ENCODE data around the gene COX15. TPM values are rescaled to one million over a fixed set of nuclear protein-coding genes. Genes with fewer than 3 reads are reported as not detected.

The COX15 gene
- total and polyA plus RNA-seq, 10 donors = 14.1 to 51.1 (median 34.3) TPM

DNA sequence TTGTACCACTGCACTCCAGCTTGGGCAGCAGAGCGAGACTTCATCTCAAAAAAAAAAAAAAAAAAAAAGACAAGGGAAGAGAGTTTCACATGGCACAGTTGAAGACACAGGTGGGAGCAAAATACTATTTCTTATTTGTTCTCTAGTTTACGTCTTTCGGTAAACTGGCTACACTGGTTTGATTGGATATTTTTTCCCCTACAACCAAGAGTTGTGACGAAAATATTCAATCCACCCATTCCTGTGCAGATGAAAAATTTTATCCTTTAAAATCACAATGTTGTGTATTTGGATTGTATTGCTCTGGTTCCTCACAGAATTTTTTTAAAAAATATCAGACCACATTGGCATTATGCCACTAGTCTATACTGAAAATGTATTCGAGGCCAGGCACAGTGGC, 36.0 kb upstream of the COX15 start:
- intact Hi-C loops (cut with DNase I; ENCODE audit: low total_unique reads) = no loop called here
- 70 to 74% (median 72%) methylated on average over 5 of the region's 5 CpGs for WGBS, 5 donors
- no peaks in the 10 kb centered on the region for H3K36me3 ChIP-seq

DNA sequence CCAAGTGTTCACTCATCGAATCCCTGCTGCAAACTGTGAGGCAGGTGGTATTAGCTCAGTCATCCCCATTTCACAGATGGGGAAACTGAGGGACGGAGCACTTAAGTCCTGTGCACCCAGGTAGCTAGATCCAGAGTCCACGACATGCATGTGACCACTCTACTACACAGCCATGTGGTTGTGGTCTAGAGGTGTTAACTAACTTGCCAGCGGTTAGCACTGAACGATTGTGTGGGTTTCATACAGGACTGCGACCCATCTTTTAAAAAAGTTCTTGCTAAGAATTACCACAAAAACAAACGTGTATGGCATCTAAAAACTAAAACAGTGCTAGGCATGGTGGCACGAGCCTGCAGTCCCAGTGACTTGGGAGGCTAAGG, 34.4 kb upstream of the COX15 start:
- TF ChIP-seq POLR2AphosphoS5 (IDR thresholded peaks at IDR 0.05) (no peak), POLR2A (IDR thresholded peaks at IDR 0.05) (no peak)
- TF ChIP-seq, protein P1, sequence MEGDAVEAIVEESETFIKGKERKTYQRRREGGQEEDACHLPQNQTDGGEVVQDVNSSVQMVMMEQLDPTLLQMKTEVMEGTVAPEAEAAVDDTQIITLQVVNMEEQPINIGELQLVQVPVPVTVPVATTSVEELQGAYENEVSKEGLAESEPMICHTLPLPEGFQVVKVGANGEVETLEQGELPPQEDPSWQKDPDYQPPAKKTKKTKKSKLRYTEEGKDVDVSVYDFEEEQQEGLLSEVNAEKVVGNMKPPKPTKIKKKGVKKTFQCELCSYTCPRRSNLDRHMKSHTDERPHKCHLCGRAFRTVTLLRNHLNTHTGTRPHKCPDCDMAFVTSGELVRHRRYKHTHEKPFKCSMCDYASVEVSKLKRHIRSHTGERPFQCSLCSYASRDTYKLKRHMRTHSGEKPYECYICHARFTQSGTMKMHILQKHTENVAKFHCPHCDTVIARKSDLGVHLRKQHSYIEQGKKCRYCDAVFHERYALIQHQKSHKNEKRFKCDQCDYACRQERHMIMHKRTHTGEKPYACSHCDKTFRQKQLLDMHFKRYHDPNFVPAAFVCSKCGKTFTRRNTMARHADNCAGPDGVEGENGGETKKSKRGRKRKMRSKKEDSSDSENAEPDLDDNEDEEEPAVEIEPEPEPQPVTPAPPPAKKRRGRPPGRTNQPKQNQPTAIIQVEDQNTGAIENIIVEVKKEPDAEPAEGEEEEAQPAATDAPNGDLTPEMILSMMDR (IDR thresholded peaks at IDR 0.05 in 8 of 11, conservative IDR thresholded peaks at IDR 0.05 in 3 of 11) = no peak
- WGBS, 5 donors = 58 to 68% (median 65%) methylated on average over 8 of the region's 8 CpGs
- no peaks in the 10 kb centered on the region for H3K4me1 ChIP-seq

More for the DNA sequence above, 36.0 kb upstream of the COX15 start:
- no peak for DNase-seq
- no peaks in the 10 kb centered on the region for H3K4me1 ChIP-seq
- no peak overlapping the region for H3K27ac ChIP-seq
- H3K27me3 ChIP-seq (replicated peaks in 1 of 7) = no peaks in the 10 kb centered on the region
- H3K9me3 ChIP-seq = peaks cover 0 to 6% (median 0%) of the 10 kb centered on the region in 8 donors
- H3K4me3 ChIP-seq = no peak overlapping the region
- TF ChIP-seq, protein P1 (IDR thresholded peaks at IDR 0.05 in 8 of 11, conservative IDR thresholded peaks at IDR 0.05 in 3 of 11) = no peak
- TF ChIP-seq POLR2A (IDR thresholded peaks at IDR 0.05) (no peak), POLR2AphosphoS5 (IDR thresholded peaks at IDR 0.05) (no peak)

DNA sequence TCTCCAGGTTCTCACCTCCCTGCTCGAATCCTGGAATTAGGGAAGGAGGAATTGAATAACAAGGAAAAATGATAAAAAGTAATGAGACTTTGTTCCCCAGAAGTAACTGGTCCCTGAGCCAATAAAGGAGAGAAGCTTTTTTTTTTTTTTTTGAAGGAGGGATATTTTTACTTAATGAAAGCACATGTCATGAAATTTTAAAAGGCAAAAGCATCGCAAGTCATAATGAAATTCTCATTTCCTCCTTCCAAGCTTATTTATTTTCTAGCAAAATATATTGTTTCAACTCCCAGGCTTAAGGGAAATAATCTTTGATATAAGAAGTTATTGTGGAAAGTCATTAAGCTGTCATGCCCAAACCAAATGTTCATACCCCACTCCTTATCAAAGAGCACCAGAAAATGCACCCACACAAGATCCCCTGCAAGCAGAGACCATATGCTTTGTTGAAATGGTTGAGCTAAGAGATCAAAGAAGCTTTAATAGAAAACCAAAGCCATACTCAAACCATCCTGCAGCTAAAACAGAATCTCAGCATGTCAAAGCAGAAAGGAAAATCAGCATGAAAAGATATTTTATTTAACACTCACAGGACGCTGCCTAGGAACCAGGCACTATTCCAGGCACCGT, 33.9 kb upstream of the COX15 start:
- TF ChIP-seq POLR2A (IDR thresholded peaks at IDR 0.05) (no peak), POLR2AphosphoS5 (IDR thresholded peaks at IDR 0.05) (no peak)
- TF ChIP-seq, protein P1 (IDR thresholded peaks at IDR 0.05 in 8 of 11, conservative IDR thresholded peaks at IDR 0.05 in 3 of 11) = no peak
- H3K27ac ChIP-seq = no peak overlapping the region
- peaks cover 2 to 11% (median 7%) of the 10 kb centered on the region in 6 donors for H3K36me3 ChIP-seq
- H3K9me3 ChIP-seq = peaks cover 0 to 6% (median 0%) of the 10 kb centered on the region in 8 donors
- H3K27me3 ChIP-seq (replicated peaks in 1 of 7) = no peaks in the 10 kb centered on the region
- no peak for DNase-seq
- H3K4me1 ChIP-seq = no peaks in the 10 kb centered on the region
- no peak overlapping the region for H3K4me3 ChIP-seq
- 63 to 78% (median 77%) methylated on average over 4 of the region's 4 CpGs for WGBS, 5 donors
- intact Hi-C loops (cut with DNase I; ENCODE audit: low total_unique reads) = no loop called here

More for the DNA sequence above, 34.4 kb upstream of the COX15 start:
- Histone ChIP-seq H3K9me3 (peaks cover 0 to 6% (median 0%) of the 10 kb centered on the region in 8 donors), H3K27ac (no peak overlapping the region), H3K36me3 (peaks cover 0 to 6% (median 3%) of the 10 kb centered on the region in 6 donors), H3K4me3 (no peak overlapping the region), H3K27me3 (replicated peaks in 1 of 7) (no peaks in the 10 kb centered on the region)
- intact Hi-C loops (cut with DNase I; ENCODE audit: low total_unique reads) = no loop called here
- DNase-seq = no peak

DNA sequence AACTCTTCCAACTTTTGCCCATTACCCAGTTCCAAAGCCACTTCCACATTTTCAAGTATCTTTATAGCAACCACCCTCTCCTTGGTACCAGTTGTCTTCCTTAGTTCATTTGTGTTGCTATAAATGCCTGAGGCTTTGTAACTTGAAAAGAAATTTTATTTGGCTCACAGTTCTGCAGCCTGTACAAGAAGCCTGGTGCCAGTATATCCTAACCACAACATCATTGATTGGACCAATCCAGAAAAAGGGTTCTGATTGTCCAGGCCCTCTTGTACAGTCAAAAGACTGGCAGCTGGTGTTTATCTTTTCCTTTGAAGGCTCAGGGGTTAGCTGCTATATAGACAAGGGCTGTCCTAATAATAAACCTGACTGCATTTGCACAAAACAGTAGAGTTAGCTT, 29.4 kb upstream of the COX15 start:
- no peak overlapping the region for H3K27ac ChIP-seq
- H3K4me1 ChIP-seq = no peaks in the 10 kb centered on the region
- H3K9me3 ChIP-seq = peaks cover 0 to 6% (median 0%) of the 10 kb centered on the region in 8 donors
- H3K27me3 ChIP-seq (replicated peaks in 1 of 7) = no peaks in the 10 kb centered on the region
- H3K36me3 ChIP-seq = peaks cover 7 to 55% (median 48%) of the 10 kb centered on the region in 6 donors
- no peak for DNase-seq
- no peak overlapping the region for H3K4me3 ChIP-seq
- TF ChIP-seq POLR2A (IDR thresholded peaks at IDR 0.05) (no peak), POLR2AphosphoS5 (IDR thresholded peaks at IDR 0.05) (no peak)
- TF ChIP-seq, protein P1 (IDR thresholded peaks at IDR 0.05 in 8 of 11, conservative IDR thresholded peaks at IDR 0.05 in 3 of 11) = no peak
- intact Hi-C loops (cut with DNase I; ENCODE audit: low total_unique reads) = no loop called here
